Breast epithelium (tissue), 4 donors: Measurements from ENCODE around the gene SYNDIG1. TPM values are rescaled to one million over a fixed set of nuclear protein-coding genes. Genes with fewer than 3 reads are reported as not detected.

ENCODE experiments used
- DNase-seq, 2 donors: peaks; one replicate each; pipeline ENCODE4 v3.0.0-alpha.2; 2019; ENCODE audit warnings: low spot score in 2 of 2
- H3K27ac ChIP-seq, 2 donors: fragments of 200-600 bp; sonication (generic) in 1 of 2; one replicate each; pipeline ENCODE4 v1.5.1; 2016 to 2019; ENCODE audit warnings: mild to moderate bottlenecking in 1 of 2
- H3K27me3 ChIP-seq, 2 donors: fragments of 200-600 bp; sonication (generic) in 1 of 2; one replicate each; pipeline versions ENCODE4 v1.5.1 to v1.6.0; 2017 to 2019; ENCODE audit warnings: control low read depth in 1 of 2, mild to moderate bottlenecking in 1 of 2
- H3K36me3 ChIP-seq: fragments of 200-600 bp; one replicate; pipeline ENCODE4 v1.5.1; 2019
- H3K4me1 ChIP-seq, 2 donors: fragments of 200-600 bp; sonication (generic); one replicate each; pipeline ENCODE4 v1.5.1; 2016 to 2019; ENCODE audit warnings: control low read depth in 1 of 2
- H3K4me3 ChIP-seq, 3 donors: fragments of 200-600 bp; sonication (generic); 1 replicate in 2 of 3; 2 replicates in 1 of 3; pipeline ENCODE4 v1.5.1; 2016 to 2019; ENCODE audit warnings: mild to moderate bottlenecking in 3 of 3, moderate library complexity in 2 of 3
- H3K9me3 ChIP-seq, 2 donors: fragments of 200-600 bp; sonication (generic) in 1 of 2; one replicate each; pipeline ENCODE4 v1.5.1; 2016 to 2019; ENCODE audit warnings: control low read depth in 1 of 2
- CTCF ChIP-seq, 3 donors: fragments of 450-650 bp; IDR thresholded peaks; one replicate each; pipeline ENCODE4 v1.5.1; 2016 to 2017; ENCODE audit warnings: antibody characterized with exemption in 3 of 3, mild to moderate bottlenecking in 3 of 3, moderate library complexity in 3 of 3
- POLR2A ChIP-seq: fragments of 450-650 bp; IDR thresholded peaks from one replicate; pipeline ENCODE4 v1.6.1; 2016; ENCODE audit warnings: antibody characterized with exemption, mild to moderate bottlenecking, moderate library complexity
- POLR2AphosphoS5 ChIP-seq, 3 donors: sonication (generic); formaldehyde crosslinking; IDR thresholded peaks; one replicate each; pipeline ENCODE4 v1.6.1; 2017; ENCODE audit warnings: antibody characterized with exemption in 3 of 3
- intact Hi-C: fragments of 100-400 bp; cut with DNase I; formaldehyde crosslinking; loops from one replicate; pipeline ENCODE4 v1.15.1; 2023; ENCODE audit warnings: low total_unique reads
- total RNA-seq, 3 donors: library from RNA; depleted of rRNA; stranded (reverse); fragments of >200 nt; gene quantifications; one replicate each; pipeline ENCODE4 v1.1.0, GENCODE V29; 2016

The SYNDIG1 gene
- total RNA-seq, 3 donors from 2014 or later: under 0.01 to 0.48 (median 0.15) TPM

GRCh38 chr20:24581443-24582170 lies 112.2 kb downstream of the SYNDIG1 start:
- intact Hi-C loops: no loop called here
- no peaks in the 10 kb centered on the region for H3K4me1 ChIP-seq
- no peaks in the 10 kb centered on the region for H3K36me3 ChIP-seq
- TF ChIP-seq CTCF (IDR thresholded peaks at IDR 0.05) (no peak), POLR2AphosphoS5 (IDR thresholded peaks at IDR 0.05) (no peak), POLR2A (no peak)
- no peak for DNase-seq
- H3K4me3 ChIP-seq: no peak overlapping the region
- no peaks in the 10 kb centered on the region for H3K9me3 ChIP-seq
- no peak overlapping the region for H3K27ac ChIP-seq
- H3K27me3 ChIP-seq: peaks cover 0 to 8% of the 10 kb centered on the region in 2 donors

- no peak for TF ChIP-seq POLR2AphosphoS5 (IDR thresholded peaks at IDR 0.05)
- no peak for TF ChIP-seq POLR2A
- no peak for TF ChIP-seq CTCF (IDR thresholded peaks at IDR 0.05)
Observed at GRCh38 chr20:24582373-24583168, 113.1 kb downstream of the SYNDIG1 start.

GRCh38 chr20:24583169-24583792 lies 113.9 kb downstream of the SYNDIG1 start:
- no peak for DNase-seq
- intact Hi-C loops: no loop called here
- H3K27ac ChIP-seq: no peak overlapping the region
- H3K4me1 ChIP-seq: no peaks in the 10 kb centered on the region
- no peaks in the 10 kb centered on the region for H3K9me3 ChIP-seq
- TF ChIP-seq POLR2AphosphoS5 (IDR thresholded peaks at IDR 0.05): no peak
- TF ChIP-seq POLR2A: no peak
- no peak for TF ChIP-seq CTCF (IDR thresholded peaks at IDR 0.05)
- peaks cover 0 to 8% of the 10 kb centered on the region in 2 donors for H3K27me3 ChIP-seq
- H3K4me3 ChIP-seq: no peak overlapping the region
- H3K36me3 ChIP-seq: no peaks in the 10 kb centered on the region

More at GRCh38 chr20:24582373-24583168, 113.1 kb downstream of the SYNDIG1 start:
- Histone ChIP-seq H3K36me3 (no peaks in the 10 kb centered on the region), H3K4me3 (no peak overlapping the region), H3K27ac (no peak overlapping the region), H3K27me3 (peaks cover 0 to 8% of the 10 kb centered on the region in 2 donors), H3K4me1 (no peaks in the 10 kb centered on the region), H3K9me3 (no peaks in the 10 kb centered on the region)
- intact Hi-C loops: no loop called here
- DNase-seq: no peak

GRCh38 chr20:24584078-24584477 lies 114.6 kb downstream of the SYNDIG1 start:
- H3K27me3 ChIP-seq: peaks cover 0 to 8% of the 10 kb centered on the region in 2 donors
- no peak for DNase-seq
- H3K27ac ChIP-seq: no peak overlapping the region
- H3K9me3 ChIP-seq: no peaks in the 10 kb centered on the region
- H3K36me3 ChIP-seq: no peaks in the 10 kb centered on the region
- no peaks in the 10 kb centered on the region for H3K4me1 ChIP-seq
- no peak for TF ChIP-seq POLR2AphosphoS5 (IDR thresholded peaks at IDR 0.05)
- TF ChIP-seq POLR2A: no peak
- no peak for TF ChIP-seq CTCF (IDR thresholded peaks at IDR 0.05)
- intact Hi-C loops: no loop called here
- H3K4me3 ChIP-seq: no peak overlapping the region
